ENCODE measurements around the gene MOK.
A peak's percentile ranks its signal among the peaks of the same experiment; 100 is the strongest.
"Not testable (repeated sequence)": the region's sequence is repeated elsewhere in the genome, so short reads cannot be mapped to it uniquely, and the experiment has no call there.

The MOK gene

GRCh38 chr14:102304611-102305506 lies at the start of gene MOK:
Gene MOK (minus strand): TSS chr14:102305164. CDS start chr14:102304968, 196 bp downstream.
- DNase-seq = peak; percentile 94 to 98

DNA sequence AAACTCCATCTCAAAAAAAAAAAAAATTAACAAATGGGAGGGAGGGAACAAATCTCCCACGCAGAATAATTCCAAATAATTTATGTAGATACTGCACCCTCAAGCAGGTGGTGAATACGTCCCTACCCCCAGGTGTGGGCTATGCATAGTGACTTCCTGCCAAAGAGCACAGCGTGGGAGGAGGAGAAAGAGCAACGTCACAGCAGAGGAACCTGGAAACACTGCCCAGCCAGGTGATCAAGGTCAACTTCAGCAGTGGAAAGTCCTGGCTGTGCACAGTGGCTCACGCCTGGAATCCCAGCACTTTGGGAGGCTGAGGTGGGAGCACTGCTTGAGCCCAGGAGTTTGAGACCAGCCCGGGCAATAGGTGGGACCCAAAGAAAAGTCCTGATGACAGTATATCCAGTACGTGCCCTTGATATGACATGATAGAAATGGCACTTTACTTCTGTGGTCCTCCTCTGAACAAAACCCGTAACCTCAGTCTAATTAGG lies 48.2 kb upstream of the MOK start:
- no peak for DNase-seq

DNA sequence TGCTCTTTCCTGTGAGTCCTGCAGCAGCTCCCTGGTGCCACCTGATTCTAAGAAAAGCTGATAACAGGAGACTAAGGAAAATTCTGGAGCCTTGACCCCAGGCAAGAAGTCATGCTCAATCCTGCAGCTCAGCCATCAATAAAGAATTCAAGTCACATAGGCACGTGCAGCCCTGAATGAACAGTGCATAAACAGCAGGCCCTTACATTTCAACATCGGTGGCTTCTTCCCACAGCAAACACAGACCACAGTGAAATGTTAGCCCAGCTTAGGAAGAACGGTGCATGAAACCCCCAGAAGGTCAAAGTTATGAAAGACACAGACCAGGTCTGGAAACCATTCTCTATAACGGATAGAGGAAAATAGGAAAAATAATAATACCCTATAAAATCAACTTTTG lies 47.2 kb upstream of the MOK start:
- DNase-seq = no peak

DNA sequence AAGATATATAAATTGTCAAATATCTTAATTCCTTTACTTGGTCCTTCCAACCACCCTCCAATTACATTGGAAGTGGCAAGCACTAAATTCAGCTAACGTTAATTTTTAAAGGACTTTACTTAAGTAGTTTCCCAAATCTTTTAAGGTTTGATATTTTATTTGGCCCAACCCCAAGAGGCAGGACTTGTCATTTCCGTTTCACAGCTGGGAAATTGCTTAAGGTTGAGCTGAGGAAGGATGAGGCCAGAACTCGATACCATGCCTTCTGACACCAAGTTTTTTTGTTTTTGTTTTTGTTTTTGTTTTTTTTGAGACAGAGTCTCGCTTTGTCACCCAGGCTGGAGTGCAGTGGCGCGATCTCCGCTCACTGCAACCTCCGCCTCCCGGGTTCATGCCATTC lies 46.6 kb upstream of the MOK start:
- not testable (repeated sequence) for DNase-seq

- DNase-seq = no peak
These were observed 46.1 kb upstream of the MOK start for GRCh38 chr14:102351023-102351422.

- DNase-seq = no peak
These were observed 43.4 kb upstream of the MOK start for GRCh38 chr14:102348376-102348775.

GRCh38 chr14:102346645-102347044 lies 41.7 kb upstream of the MOK start:
- DNase-seq = no peak

GRCh38 chr14:102345232-102345631 lies 40.3 kb upstream of the MOK start:
- DNase-seq = no peak

DNA sequence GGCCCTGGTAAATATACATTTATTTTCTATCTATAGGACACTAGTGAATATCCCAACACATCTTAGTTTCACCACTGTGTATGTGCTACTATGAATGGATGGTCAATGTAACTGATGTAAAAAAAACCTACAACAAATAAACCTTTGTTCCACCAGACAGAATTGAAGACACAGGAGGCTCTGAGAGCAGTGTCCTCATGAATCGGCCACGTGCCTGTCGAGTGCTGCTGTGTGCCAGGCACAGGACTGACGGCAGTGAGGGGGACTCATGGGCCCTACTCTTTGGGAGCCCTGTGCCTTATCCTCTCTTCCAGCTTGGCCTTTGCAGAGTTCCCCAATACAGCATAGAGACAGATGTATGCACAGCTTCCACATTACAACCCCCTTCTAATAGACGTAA lies 39.5 kb upstream of the MOK start:
- DNase-seq = no peak

- DNase-seq = no peak
These were observed 39.1 kb upstream of the MOK start for GRCh38 chr14:102344084-102344483.

DNA sequence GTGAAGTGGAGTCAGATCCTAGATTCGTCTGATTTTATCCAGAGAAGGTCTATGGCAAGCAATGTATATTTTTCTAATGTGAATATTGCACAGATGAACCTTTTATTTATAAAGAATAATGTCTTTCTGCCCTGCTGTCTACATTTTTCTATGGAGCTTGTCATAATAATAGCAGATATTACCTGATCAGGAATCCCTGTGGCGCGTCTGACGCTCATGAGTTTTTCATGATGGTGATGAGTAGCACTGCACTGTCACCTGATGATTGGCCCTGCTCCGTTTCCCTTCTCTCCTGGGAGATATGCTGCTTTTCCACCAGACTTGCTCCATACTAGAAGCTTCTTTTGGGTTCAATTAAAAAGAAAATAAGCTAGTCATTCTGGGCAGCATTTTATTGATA lies 37.3 kb upstream of the MOK start:
- no peak for DNase-seq

DNA sequence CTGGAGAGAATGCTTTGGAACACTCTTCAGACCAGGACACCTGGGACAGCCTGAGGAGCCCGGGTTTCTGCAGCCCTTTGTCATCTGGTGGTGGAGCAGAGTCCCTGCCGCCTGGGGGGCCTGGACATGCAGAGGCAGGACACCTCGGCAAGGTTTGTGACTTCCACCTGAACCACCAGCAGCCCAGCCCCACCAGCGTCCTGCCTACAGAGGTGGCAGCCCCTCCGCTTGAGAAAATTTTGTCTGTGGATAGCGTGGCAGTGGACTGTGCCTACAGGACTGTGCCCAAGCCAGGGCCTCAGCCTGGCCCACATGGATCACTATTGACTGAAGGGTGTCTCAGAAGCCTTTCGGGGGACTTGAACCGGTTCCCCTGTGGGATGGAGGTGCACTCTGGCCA lies 36.6 kb upstream of the MOK start:
- DNase-seq = no peak

GRCh38 chr14:102338724-102339123 lies 33.8 kb upstream of the MOK start:
- no peak for DNase-seq

DNA sequence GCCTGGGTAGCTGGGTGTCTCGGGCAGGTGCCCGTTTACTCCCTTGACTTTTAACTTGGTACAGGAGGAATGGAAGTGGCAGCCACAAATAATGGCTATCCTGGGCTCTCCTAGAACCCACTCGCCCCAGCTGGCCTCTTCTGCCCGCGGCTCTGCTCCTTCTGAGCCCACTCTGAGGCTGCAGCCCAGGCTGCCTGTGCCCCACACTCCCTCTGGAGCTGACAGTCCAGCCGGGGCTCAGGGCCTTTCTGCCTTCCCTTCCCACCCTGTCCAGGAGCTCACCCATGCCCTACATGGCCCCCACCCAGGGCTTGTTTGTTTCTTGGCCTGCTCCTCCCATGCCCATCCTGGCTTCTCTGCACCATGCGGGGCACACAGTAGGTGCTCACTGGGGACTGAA lies 30.2 kb upstream of the MOK start:
- DNase-seq = no peak

GRCh38 chr14:102333795-102334705 lies 29.1 kb upstream of the MOK start:
- DNase-seq = no peak

DNA sequence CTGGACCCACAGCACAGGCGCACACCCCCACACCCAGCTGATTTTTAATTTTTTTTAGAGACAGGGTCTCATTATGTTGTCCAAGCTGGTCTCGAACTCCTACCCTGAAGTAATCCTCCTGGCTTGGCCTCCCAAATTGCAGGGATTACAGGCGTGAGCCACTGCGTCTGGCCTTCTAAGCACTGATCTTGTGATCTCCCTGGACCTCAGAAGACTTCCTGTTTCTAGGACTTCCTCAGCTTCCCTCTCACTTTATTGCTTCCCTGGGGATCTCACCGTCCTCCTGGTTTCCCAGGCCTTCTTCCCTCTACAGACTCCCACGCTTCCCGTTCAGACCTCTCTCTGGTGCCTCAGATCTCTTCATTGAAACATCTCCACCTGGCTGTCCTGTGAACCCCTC lies 28.4 kb upstream of the MOK start:
- DNase-seq = no peak

DNA sequence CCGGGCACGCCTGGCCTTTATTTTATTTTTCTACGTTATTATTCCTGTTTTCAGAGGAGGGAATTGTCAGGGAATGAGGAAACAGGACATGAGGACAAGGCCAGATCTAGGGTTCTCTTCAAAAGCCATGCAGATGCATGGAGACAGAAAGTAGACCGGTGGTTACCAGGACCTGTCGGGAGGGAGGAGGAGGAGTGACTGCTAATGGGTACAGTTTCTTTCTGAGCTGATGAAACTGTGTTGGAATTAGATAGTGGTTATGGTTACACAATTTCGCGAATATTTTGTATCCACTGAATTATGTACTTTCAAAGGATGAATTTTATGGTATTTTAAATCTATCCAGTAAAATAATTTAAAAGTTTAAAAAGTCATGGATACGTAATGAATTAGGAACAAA lies 25.8 kb upstream of the MOK start:
- no peak for DNase-seq

- DNase-seq = not testable (repeated sequence)
These were observed 24.4 kb upstream of the MOK start for GRCh38 chr14:102329381-102329780.

- no peak for DNase-seq
These were observed 21.6 kb upstream of the MOK start for GRCh38 chr14:102326583-102326982.

DNA sequence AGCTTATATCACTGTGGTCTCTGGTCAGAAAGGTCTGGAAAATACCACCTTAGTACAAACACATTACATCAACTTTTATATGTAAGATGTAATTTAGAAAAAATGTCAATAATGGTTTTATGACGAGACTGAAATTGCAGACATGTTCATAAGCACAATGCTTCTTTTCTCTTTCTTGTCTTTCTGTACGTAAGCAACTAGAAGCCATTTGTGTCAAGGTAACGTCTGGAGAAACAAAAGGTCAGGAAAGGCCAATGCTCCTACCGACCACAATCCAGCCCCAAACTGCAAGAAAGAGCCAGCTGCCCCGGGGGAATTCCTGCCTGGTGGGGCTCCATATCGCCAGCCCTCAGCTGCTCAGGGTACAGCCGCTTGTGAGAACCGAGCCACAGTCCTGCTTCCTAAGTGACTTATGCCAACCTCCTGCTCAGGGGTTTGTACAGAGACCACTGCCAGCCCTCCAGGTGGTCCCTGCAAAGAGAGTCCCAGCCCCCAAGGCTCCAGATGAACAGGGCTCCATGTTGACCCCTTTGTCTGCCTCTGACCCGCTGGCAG lies 20.9 kb upstream of the MOK start:
- DNase-seq = no peak

GRCh38 chr14:102323102-102323501 lies 18.1 kb upstream of the MOK start:
- DNase-seq = no peak

GRCh38 chr14:102321456-102322422 lies 16.8 kb upstream of the MOK start:
- DNase-seq = no peak
